ENCODE data around the gene CTDP1.

- TF ChIP-seq EZH2 (IDR thresholded peaks at IDR 0.05) (no peak), POLR2AphosphoS5 (IDR thresholded peaks at IDR 0.05; ENCODE audit: borderline replicate concordance, low read depth, low read length) (no peak), FOXP2 (optimal IDR thresholded peaks at IDR 0.05; ENCODE audit: control extremely low read depth, extremely low read length, insufficient read depth) (no peak)
Measured at GRCh38 chr18:79801217-79801616, 121.6 kb downstream of the CTDP1 start.
